CD4-positive, alpha-beta T cell (primary cell): ENCODE results near the gene CPN2. TPM values are rescaled to one million over a fixed set of nuclear protein-coding genes. Genes with fewer than 3 reads are reported as not detected.
A peak's percentile ranks its signal among the peaks of the same experiment; 100 is the strongest.

Experiments
- ATAC-seq: fragments of 200-7000 bp; cut with Tn5 transposase; one replicate; pipeline ENCODE4 v1.10.0; 2022; ENCODE audit warnings: mild to moderate bottlenecking; ENCODE audit not compliant: poor library complexity
- CTCF ChIA-PET: fragments of 350-600 bp; sonication (Branson Sonifier 250); formaldehyde crosslinking; loops from one replicate; lab custom pipeline; 2021; ENCODE audit warnings: antibody characterized with exemption, inconsistent platforms; lab: Charles Lee
- POLR2A ChIA-PET: fragments of 350-600 bp; sonication (Branson Sonifier 250); formaldehyde crosslinking; loops from one replicate; lab custom pipeline; 2021; ENCODE audit warnings: antibody characterized with exemption, inconsistent platforms; lab: Charles Lee
- DNase-seq, 14 experiments: peaks; one replicate each; pipeline ENCODE4 v3.0.0-alpha.2; 2013 to 2020; ENCODE audit warnings: mixed read lengths in 2 of 14
- H3K27ac ChIP-seq, 2 donors: one replicate each; pipeline versions ENCODE4 v1.5.1 to v1.7.0; 2013; ENCODE audit warnings: low read length in 2 of 2, low read depth in 1 of 2, mild to moderate bottlenecking in 1 of 2
- H3K27me3 ChIP-seq, 2 experiments: 1 replicate in 1 of 2; 2 replicates in 1 of 2; pipeline versions ENCODE4 v1.6.1 to v1.7.0; 2013; ENCODE audit warnings: low read length in 2 of 2, control low read depth in 1 of 2, mild to moderate bottlenecking in 1 of 2, moderate library complexity in 1 of 2; ENCODE audit not compliant: insufficient read depth in 2 of 2, control insufficient read depth in 1 of 2
- H3K36me3 ChIP-seq: one replicate; pipeline ENCODE4 v1.6.1; 2013; ENCODE audit warnings: low read length, control low read depth; ENCODE audit not compliant: insufficient read depth
- H3K4me1 ChIP-seq: one replicate; pipeline ENCODE4 v1.6.1; 2013; ENCODE audit warnings: low read length, control low read depth; ENCODE audit not compliant: insufficient read depth
- H3K4me3 ChIP-seq: one replicate; pipeline ENCODE4 v1.5.1; 2013; ENCODE audit warnings: mild to moderate bottlenecking, low read length, moderate library complexity
- H3K9me3 ChIP-seq, 2 experiments: 1 replicate in 1 of 2; 2 replicates in 1 of 2; pipeline versions ENCODE4 v1.6.1 to v1.7.0; 2013; ENCODE audit warnings: low read length in 2 of 2, mild to moderate bottlenecking in 2 of 2, control low read depth in 1 of 2, moderate library complexity in 1 of 2; ENCODE audit not compliant: control insufficient read depth in 1 of 2, insufficient read depth in 1 of 2
- H3K27ac Mint-ChIP-seq: one replicate; pipeline ENCODE4 v1.8.0; 2020; ENCODE audit warnings: mixed read lengths
- H3K27me3 Mint-ChIP-seq: one replicate; pipeline ENCODE4 v1.8.0; 2021; ENCODE audit warnings: mixed read lengths
- H3K36me3 Mint-ChIP-seq: one replicate; pipeline ENCODE4 v1.8.0; 2021; ENCODE audit warnings: low read depth, mixed read lengths
- H3K4me1 Mint-ChIP-seq: one replicate; pipeline ENCODE4 v1.8.0; 2021; ENCODE audit warnings: low read depth, mixed read lengths
- H3K4me3 Mint-ChIP-seq: one replicate; pipeline ENCODE4 v1.8.0; 2020; ENCODE audit warnings: mild to moderate bottlenecking, mixed read lengths
- H3K9me3 Mint-ChIP-seq: one replicate; pipeline ENCODE4 v1.8.0; 2020; ENCODE audit warnings: mixed read lengths
- CTCF ChIP-seq: fragments of 200-600 bp; IDR thresholded peaks from one replicate; pipeline ENCODE4 v1.8.0; 2022; ENCODE audit warnings: antibody characterized with exemption, mild to moderate bottlenecking
- intact Hi-C, 2 experiments: fragments of 100-400 bp; cut with DNase I in 1 of 2; cut with micrococcal nuclease in 1 of 2; formaldehyde crosslinking; loops; one replicate each; pipeline versions ENCODE4 v1.15.1 to v1.9.0; 2023 to 2025; cut with DNase I, micrococcal nuclease
- total RNA-seq, 174 experiments: library from RNA in 2 of 174; stranded (reverse) in 2 of 174; gene quantifications; one replicate each; pipeline ENCODE4 v1.2.3 and lab custom pipeline; 2021 to 2026

Gene CPN2
- total RNA-seq, 2 experiments from 2014 or later: not detected

- DNase-seq (no peak), ATAC-seq (no peak)
- ChIA-PET CTCF (interaction anchor here (0.8 kb wide), 1 partner anchor 21 kb away, joined by 3 read pairs; no protein-coding TSS in a partner anchor), POLR2A (no interaction called here)
- H3K9me3 ChIP-seq: peaks cover 0 to 4% of the 10 kb centered on the region in 2 experiments
- no peak for TF ChIP-seq CTCF
- H3K36me3 ChIP-seq: no peaks in the 10 kb centered on the region
- no peak overlapping the region for H3K27ac ChIP-seq
- Mint-ChIP-seq H3K4me3 (no peak overlapping the region), H3K9me3 (no peaks in the 10 kb centered on the region), H3K4me1 (peaks cover under 1% of the 10 kb centered on the region), H3K36me3 (no peaks in the 10 kb centered on the region), H3K27me3 (peaks cover 7% of the 10 kb centered on the region), H3K27ac (no peak overlapping the region)
- H3K27me3 ChIP-seq: peaks cover 0 to 4% of the 10 kb centered on the region in 2 experiments
- intact Hi-C loops: no loop called here
- peaks cover 3% of the 10 kb centered on the region for H3K4me1 ChIP-seq
- H3K4me3 ChIP-seq: no peak overlapping the region
Observed at GRCh38 chr3:194294895-194295214, 56.3 kb downstream of the CPN2 start.

GRCh38 chr3:194294199-194294894 lies 56.8 kb downstream of the CPN2 start:
- H3K4me1 ChIP-seq: no peaks in the 10 kb centered on the region
- no peak overlapping the region for H3K4me3 Mint-ChIP-seq
- no peak overlapping the region for H3K27ac Mint-ChIP-seq
- ChIA-PET POLR2A (no interaction called here), CTCF (interaction anchor here (0.8 kb wide), 1 partner anchor 21 kb away, joined by 3 read pairs; no protein-coding TSS in a partner anchor)
- intact Hi-C loops: no loop called here
- DNase-seq (peak in 1 of 14 experiments; percentile 25), ATAC-seq (no peak)
- H3K27me3 ChIP-seq: peaks cover 0 to 4% of the 10 kb centered on the region in 2 experiments
- H3K27ac ChIP-seq: no peak overlapping the region
- no peaks in the 10 kb centered on the region for H3K36me3 Mint-ChIP-seq
- TF ChIP-seq CTCF: no peak
- no peaks in the 10 kb centered on the region for H3K9me3 Mint-ChIP-seq
- H3K4me3 ChIP-seq: no peak overlapping the region
- H3K9me3 ChIP-seq: peaks cover 0 to 4% of the 10 kb centered on the region in 2 experiments
- H3K27me3 Mint-ChIP-seq: peaks cover 7% of the 10 kb centered on the region
- no peaks in the 10 kb centered on the region for H3K4me1 Mint-ChIP-seq
- H3K36me3 ChIP-seq: no peaks in the 10 kb centered on the region

- DNase-seq (no peak), ATAC-seq (no peak)
- H3K27me3 Mint-ChIP-seq: peaks cover 12% of the 10 kb centered on the region
- H3K9me3 Mint-ChIP-seq: no peaks in the 10 kb centered on the region
- Histone ChIP-seq H3K4me1 (no peaks in the 10 kb centered on the region), H3K4me3 (no peak overlapping the region), H3K9me3 (peaks cover 0 to 4% of the 10 kb centered on the region in 2 experiments), H3K27ac (no peak overlapping the region), H3K27me3 (peaks cover 0 to 4% of the 10 kb centered on the region in 2 experiments), H3K36me3 (no peaks in the 10 kb centered on the region)
- no peaks in the 10 kb centered on the region for H3K4me1 Mint-ChIP-seq
- H3K4me3 Mint-ChIP-seq: no peak overlapping the region
- H3K36me3 Mint-ChIP-seq: no peaks in the 10 kb centered on the region
- no peak overlapping the region for H3K27ac Mint-ChIP-seq
- POLR2A ChIA-PET: interaction anchor here (0.6 kb wide), 1 partner anchor 175 kb away, joined by 3 read pairs; no protein-coding TSS in a partner anchor
- intact Hi-C loops: no loop called here
- no peak for TF ChIP-seq CTCF
- CTCF ChIA-PET: interaction anchor here (0.8 kb wide), 1 partner anchor 22 kb away, joined by 3 read pairs; no protein-coding TSS in a partner anchor
Observed at GRCh38 chr3:194293546-194294198, 57.5 kb downstream of the CPN2 start.
